ENCODE results near the gene BEST4.
"Not testable (repeated sequence)": the region's sequence is repeated elsewhere in the genome, so short reads cannot be mapped to it uniquely, and the experiment has no call there.

The BEST4 gene

DNA sequence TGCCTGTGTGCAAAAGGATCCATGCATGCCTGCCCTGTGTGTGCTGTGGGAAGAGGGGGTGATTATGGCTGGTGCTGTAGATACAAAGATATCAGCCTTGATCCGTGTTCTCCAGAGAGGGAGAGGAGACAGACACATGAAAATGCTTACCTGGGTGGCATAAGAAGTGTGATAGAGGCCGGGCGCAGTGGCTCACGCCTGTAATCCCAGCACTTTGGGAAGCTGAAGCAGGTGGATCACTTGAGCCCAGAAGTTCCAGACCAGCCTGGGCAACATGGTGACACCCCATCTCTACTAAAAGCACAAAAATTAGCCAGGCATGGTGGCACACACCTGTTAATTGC, 22.8 kb upstream of the BEST4 start:
- H3K9me3 ChIP-seq; H3K4me3 ChIP-seq; DNase-seq (ENCODE audit: low spot score in 2 of 2); H3K27me3 ChIP-seq (ENCODE audit: low read depth): not testable (repeated sequence)
- peaks cover 12% of the 10 kb centered on the region for H3K36me3 ChIP-seq (replicated peaks)
- peaks cover 26% of the 10 kb centered on the region for H3K4me1 ChIP-seq
- in situ Hi-C loops (cut with MboI; ENCODE audit: low sequenced_read_pairs): loop anchor here (10.0 kb wide), 1 partner anchor 76 kb away; the partner anchor contains the start of genes KIF2C and RNU5D-1

DNA sequence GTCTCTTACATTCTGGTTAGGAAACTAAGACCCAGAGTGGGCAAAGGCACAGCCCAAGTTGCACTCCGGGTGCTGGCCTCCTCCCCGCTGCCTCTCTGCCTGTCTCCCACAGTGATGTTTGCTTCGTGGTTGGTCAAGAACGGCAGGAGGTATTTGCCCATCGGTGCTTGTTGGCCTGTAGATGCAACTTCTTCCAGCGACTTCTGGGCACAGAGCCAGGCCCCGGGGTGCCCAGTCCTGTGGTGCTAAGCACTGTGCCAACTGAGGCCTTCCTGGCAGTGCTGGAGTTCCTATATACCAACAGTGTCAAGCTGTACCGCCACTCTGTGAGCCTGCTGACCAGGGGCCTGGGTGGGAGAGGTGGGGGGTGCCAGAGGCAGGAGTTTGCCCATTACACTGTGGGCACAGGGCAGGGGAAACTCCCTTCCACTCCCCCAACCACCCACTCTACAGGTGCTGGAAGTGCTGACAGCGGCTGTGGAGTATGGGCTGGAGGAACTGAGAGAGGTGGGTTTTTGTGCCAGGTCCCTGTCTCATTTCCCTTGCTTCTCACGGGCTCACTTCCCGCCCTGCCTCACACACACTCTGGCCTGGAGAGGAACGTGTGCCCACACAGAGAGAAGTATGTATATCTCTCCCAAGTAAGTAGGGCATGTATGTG, 22.3 kb upstream of the BEST4 start:
- Histone ChIP-seq H3K36me3 (replicated peaks) (peaks cover 17% of the 10 kb centered on the region), H3K4me1 (peaks cover 26% of the 10 kb centered on the region), H3K27me3 (ENCODE audit: low read depth) (no peaks in the 10 kb centered on the region), H3K4me3 (no peak overlapping the region), H3K9me3 (no peaks in the 10 kb centered on the region; the same call in 1 of the 2 replicates)
- in situ Hi-C loops (cut with MboI; ENCODE audit: low sequenced_read_pairs): loop anchor here (10.0 kb wide), 1 partner anchor 75 kb away; the partner anchor contains the start of genes KIF2C and RNU5D-1
- no peak for DNase-seq (ENCODE audit: low spot score in 2 of 2)

DNA sequence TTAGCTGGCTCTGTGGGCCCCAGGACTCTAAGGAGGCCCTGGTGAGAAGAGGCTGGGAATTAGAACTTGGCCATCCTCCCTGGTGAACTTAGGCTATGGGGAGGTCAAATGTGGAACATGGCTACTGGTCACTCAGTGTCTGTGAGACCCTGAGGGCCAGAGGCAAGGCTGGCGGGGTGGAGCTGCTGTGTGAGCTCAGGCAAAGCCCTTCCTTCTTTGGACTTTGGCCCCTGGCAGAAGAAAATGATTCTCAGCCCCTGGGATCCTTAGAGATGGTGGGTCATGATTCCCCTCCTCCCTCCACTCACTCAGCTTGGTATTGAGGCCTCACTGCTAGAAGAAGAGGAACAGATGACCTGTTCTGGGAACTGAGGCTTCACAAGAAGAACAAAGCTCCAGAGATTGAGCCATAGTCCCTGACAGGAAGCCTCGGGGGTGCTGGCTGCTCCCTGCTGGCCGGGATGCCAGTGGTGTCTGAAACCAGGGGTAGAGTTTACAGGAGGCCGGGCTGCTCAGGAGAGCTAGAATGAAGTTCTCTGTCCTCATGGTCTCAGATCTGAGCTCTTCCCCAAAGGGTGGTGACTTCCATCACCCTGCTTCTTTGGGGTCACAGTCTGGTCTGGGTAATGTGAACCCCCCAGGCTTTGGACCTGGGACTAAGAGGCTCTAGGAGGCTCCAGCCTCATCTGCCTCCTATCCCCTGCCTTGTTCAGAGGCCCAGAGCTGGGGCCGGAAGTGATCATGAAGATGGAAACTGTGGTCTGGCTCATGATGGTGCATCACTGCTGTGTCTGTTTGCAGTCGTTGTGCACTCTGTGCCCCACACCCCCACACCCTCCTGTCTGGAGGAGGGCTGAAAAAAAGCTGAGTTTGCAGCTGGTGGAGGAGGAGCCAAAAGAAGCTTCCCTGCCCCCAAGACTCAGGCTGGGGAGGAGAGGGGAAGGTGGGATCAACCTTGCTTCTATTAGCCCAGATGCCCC, 21.3 kb upstream of the BEST4 start:
- peaks cover 24% of the 10 kb centered on the region for H3K36me3 ChIP-seq (replicated peaks)
- H3K4me1 ChIP-seq: peaks cover 26% of the 10 kb centered on the region
- no peak overlapping the region for H3K4me3 ChIP-seq
- no peaks in the 10 kb centered on the region; the same call in 1 of the 2 replicates for H3K9me3 ChIP-seq
- in situ Hi-C loops (cut with MboI; ENCODE audit: low sequenced_read_pairs): no loop called here
- DNase-seq (ENCODE audit: low spot score in 2 of 2): no peak
- no peaks in the 10 kb centered on the region for H3K27me3 ChIP-seq (ENCODE audit: low read depth)

DNA sequence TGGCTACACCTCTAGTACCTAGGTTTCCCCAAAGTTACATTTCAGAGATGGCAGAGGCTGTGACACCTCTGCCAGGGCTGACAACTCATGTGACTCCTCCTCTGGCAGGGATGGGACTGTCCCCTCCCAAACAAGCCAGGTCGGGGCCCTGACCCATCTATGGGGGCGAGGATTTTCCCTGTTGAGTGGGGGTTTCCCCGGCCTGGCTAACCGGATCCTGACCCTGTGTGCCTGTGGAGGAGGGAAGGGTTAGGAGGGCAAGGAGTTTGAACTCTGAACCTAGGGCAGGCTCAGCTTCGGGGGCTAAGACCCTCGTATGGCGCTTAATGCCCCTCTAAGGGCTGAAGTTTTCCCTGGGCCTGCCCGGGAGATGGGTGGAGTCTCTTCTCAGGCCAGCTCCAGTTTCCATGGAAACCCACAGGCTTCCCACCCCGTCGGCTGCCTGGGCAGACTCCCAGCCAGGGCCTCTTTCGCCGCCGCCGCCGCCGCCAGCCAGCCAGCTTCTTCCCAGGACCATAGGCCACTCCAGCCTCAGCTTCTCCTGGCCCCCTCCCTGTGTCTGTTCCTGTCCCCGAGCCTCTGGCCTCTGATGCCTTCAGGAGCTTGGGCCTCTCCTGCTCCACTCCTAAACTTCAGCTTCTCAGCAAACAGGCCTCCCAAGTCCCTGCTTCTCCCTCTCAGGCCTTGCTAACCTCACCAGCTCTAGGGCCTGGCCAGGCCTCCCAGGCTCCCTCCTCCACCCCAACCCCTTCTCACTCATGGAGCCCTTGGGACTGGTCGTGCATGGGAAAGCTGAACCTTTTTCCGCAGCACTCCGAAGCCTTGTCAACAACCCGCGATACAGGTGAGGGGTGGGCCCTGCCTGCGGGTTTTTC, 20.3 kb upstream of the BEST4 start, which contains the start of gene BTBD19:
Gene BTBD19 (plus strand): TSS at position 461 of the 875 bp plus-strand sequence. CDS start 298 bp downstream, at position 759.
- Histone ChIP-seq H3K9me3 (no peaks in the 10 kb centered on the region; the same call in 1 of the 2 replicates), H3K4me3 (no peak within 1 kb of the TSS), H3K27me3 (ENCODE audit: low read depth) (no peaks in the 10 kb centered on the region), H3K36me3 (replicated peaks) (peaks cover 31% of the 10 kb centered on the region), H3K4me1 (peaks cover 18% of the 10 kb centered on the region)
- DNase-seq (ENCODE audit: low spot score in 2 of 2): peak; percentile 66 to 82
- in situ Hi-C loops (cut with MboI; ENCODE audit: low sequenced_read_pairs): no loop called here

DNA sequence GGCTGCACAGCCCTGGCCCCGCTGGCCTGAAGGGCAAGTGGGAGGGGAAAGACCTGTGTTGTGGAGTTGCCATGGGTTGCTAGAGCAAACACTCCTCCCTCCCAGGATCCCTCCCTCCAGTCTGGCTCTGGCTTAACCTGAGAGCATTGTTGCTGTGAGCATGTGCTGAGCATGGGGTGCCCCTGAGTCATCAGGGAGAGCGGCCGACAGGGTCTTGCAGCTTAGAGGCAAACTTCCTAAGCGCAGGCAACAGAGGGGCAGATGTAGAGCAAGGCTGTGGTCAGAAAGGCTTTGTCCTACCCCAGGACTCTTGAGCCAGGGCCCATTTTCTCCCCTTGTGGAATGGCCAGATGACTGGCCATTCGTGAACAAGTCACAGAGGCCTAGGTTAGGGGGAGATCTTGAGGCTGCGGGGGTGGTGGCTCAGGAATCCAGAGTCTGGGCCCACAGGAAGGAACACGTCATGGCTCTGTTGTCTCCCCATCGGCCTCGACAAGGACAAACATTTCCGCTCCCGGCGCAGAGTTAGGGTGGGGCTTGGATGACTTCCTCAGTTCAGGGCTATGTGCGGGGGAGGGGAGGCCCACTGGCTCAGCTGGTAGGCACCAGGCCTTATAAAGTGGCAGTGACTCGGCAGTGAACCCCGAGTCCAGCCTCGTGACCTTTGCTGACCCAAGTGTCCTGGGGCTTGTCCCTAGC, 19.5 kb upstream of the BEST4 start:
- in situ Hi-C loops (cut with MboI; ENCODE audit: low sequenced_read_pairs): no loop called here
- H3K4me3 ChIP-seq: no peak overlapping the region

DNA sequence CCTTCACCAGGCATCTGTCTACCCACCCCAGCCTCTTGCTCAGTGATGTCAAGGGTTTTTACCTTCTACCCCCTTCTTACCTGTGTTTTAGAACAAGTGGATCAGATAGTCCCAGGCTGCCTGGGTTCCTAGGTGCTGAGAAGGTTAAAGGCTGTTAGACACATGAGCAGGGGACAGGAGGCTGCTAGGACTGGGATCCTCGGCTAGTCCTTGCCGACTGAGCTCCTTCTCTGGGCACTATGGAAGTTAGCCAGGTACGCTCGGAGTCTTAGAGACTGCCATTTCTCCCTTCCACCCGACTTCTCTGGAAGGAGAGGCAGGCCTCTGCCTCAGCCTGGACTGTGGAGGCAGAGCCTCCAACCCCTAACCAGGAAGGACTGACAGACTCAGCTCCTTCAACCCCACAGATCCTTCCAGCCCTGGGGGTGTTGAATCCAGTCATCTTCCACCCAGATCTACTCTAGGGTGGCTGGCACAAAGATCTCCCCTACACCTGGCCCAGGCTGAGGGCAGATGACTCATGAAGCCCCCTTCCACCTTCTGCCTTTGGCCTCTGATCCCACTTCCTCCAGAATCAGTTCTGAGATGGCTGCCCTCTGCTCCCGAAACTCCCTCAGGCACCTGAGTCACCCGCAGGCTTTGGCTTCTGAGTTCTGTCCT, 18.9 kb upstream of the BEST4 start, which contains the start of gene DYNLT4:
Gene DYNLT4 (minus strand): TSS at position 648 of the 660 bp plus-strand sequence. CDS start 683 bp downstream, outside the sequence.
- H3K36me3 ChIP-seq (replicated peaks): peaks cover 45% of the 10 kb centered on the region
- DNase-seq (ENCODE audit: low spot score in 2 of 2): no peak
- in situ Hi-C loops (cut with MboI; ENCODE audit: low sequenced_read_pairs): no loop called here
- peaks cover 18% of the 10 kb centered on the region for H3K4me1 ChIP-seq
- H3K4me3 ChIP-seq: no peak within 1 kb of the TSS
- H3K9me3 ChIP-seq: no peaks in the 10 kb centered on the region; the same call in 1 of the 2 replicates
- H3K27me3 ChIP-seq (ENCODE audit: low read depth): no peaks in the 10 kb centered on the region

More for the DNA sequence above, 19.5 kb upstream of the BEST4 start:
- peak; percentile 49 to 82 for DNase-seq (ENCODE audit: low spot score in 2 of 2)
- peaks cover 18% of the 10 kb centered on the region for H3K4me1 ChIP-seq
- H3K9me3 ChIP-seq: no peaks in the 10 kb centered on the region; the same call in 1 of the 2 replicates
- peaks cover 39% of the 10 kb centered on the region for H3K36me3 ChIP-seq (replicated peaks)
- H3K27me3 ChIP-seq (ENCODE audit: low read depth): no peaks in the 10 kb centered on the region

DNA sequence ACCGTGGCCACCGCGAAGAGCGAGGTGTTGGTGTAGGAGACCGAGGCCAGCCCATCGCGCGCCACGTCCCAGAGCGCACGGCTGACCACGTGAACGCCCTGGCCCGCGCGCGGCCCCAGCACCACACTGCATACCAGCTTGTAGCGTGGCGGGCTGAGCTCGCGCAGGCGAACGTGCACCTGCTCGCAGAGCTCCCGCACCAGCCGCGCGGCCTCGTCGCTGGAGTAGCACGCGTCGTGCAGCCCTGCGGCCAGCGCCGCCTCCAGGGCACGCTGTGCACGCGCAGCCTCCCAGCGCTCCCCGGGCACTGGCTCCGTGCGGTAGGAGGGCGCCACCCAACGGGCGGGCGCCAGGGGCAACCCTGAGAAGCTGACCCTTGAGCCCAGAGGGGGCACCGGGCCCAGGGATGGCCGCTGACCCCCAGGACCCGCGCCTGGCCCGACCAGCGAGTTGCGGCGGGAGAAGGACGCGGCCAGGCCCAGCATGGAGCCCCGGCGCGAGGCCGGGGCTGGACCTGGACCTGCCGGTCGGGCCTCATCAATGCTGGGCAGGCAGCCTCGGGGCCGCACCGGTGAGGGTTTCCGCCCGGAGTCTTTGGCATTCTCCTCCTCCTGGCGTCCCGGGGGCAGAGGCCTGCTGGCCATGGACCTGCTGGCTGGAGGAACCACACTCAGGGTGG, 18.2 kb upstream of the BEST4 start:
- no peak for DNase-seq (ENCODE audit: low spot score in 2 of 2)
- H3K4me3 ChIP-seq: no peak overlapping the region
- in situ Hi-C loops (cut with MboI; ENCODE audit: low sequenced_read_pairs): no loop called here
- H3K9me3 ChIP-seq: no peaks in the 10 kb centered on the region; the same call in 1 of the 2 replicates
- no peaks in the 10 kb centered on the region for H3K27me3 ChIP-seq (ENCODE audit: low read depth)
- peaks cover 45% of the 10 kb centered on the region for H3K36me3 ChIP-seq (replicated peaks)
- H3K4me1 ChIP-seq: peaks cover 18% of the 10 kb centered on the region

DNA sequence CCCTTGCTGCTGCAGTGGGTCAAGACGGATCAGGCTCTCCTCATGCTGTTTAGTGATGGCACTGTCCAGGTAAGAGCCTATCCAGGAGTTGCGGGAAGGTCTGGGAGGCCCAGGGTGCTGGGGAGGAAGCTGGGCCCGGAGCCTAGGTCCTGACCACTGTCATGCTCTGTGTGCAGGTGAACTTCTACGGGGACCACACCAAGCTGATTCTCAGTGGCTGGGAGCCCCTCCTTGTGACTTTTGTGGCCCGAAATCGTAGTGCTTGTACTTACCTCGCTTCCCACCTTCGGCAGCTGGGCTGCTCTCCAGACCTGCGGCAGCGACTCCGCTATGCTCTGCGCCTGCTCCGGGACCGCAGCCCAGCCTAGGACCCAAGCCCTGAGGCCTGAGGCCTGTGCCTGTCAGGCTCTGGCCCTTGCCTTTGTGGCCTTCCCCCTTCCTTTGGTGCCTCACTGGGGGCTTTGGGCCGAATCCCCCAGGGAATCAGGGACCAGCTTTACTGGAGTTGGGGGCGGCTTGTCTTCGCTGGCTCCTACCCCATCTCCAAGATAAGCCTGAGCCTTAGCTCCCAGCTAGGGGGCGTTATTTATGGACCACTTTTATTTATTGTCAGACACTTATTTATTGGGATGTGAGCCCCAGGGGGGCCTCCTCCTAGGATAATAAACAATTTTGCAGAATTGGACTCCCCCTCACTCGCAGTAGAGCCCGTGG, 17.5 kb upstream of the BEST4 start:
- Histone ChIP-seq H3K4me1 (peaks cover 18% of the 10 kb centered on the region), H3K27me3 (ENCODE audit: low read depth) (no peaks in the 10 kb centered on the region), H3K9me3 (no peaks in the 10 kb centered on the region; the same call in 1 of the 2 replicates), H3K36me3 (replicated peaks) (peaks cover 45% of the 10 kb centered on the region), H3K4me3 (no peak overlapping the region)
- no peak for DNase-seq (ENCODE audit: low spot score in 2 of 2)
- in situ Hi-C loops (cut with MboI; ENCODE audit: low sequenced_read_pairs): no loop called here

DNA sequence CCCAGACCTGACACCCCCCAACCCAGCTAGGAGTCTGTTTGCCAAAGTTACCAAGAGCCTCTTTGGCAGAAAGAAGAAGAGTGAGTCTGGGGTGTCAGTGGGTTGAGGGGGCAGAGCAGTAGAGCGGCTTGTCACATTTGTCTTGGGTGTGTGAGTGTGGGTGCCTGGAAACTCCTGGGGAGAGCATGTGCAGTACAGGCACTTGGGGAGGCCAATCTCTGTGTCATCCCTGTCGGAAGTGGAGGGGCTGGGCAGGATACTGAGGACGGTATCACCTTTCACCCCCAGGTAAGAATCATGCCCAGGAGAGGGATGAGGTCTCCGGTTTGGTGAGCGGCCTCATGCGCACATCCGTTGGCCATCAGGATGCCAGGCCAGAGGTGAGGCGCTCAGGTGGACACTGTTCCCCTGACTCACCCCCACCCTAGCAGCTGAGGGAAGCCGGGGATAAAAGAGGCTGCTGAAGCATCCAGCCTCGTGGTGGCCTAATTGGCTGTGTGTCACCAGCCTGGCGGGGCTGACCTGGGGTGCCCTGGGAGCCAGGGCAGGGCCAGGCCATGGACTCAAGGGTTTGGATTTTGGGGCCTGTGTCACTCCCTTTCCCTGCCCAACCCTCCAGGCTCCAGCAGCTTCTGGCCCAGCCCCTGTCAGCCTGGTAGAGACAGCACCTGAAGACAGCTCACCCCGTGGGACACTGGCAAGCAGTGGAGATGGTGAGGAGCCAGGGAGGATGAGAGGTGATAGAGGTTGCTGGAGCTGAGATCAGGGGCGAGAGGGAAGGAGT, 15.5 kb upstream of the BEST4 start:
- H3K9me3 ChIP-seq: no peaks in the 10 kb centered on the region; the same call in 1 of the 2 replicates
- DNase-seq (ENCODE audit: low spot score in 2 of 2): no peak
- peaks cover 16% of the 10 kb centered on the region for H3K4me1 ChIP-seq
- H3K36me3 ChIP-seq (replicated peaks): peaks cover 45% of the 10 kb centered on the region
- H3K4me3 ChIP-seq: no peak overlapping the region
- H3K27me3 ChIP-seq (ENCODE audit: low read depth): no peaks in the 10 kb centered on the region
- in situ Hi-C loops (cut with MboI; ENCODE audit: low sequenced_read_pairs): no loop called here

DNA sequence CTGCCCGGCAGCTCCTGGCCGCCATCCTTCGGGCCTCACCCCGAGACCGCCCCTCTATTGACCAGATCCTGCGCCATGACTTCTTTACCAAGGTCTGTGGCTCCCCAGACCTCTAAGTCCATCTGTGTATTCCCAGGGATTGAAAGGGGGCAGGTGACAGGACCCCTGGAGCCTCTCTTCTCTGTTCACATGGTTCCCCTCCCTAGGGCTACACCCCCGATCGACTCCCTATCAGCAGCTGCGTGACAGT, 15.0 kb upstream of the BEST4 start:
- DNase-seq (ENCODE audit: low spot score in 2 of 2): no peak
- Histone ChIP-seq H3K27me3 (ENCODE audit: low read depth) (no peaks in the 10 kb centered on the region), H3K4me1 (peaks cover 11% of the 10 kb centered on the region), H3K9me3 (no peaks in the 10 kb centered on the region), H3K36me3 (replicated peaks) (peaks cover 45% of the 10 kb centered on the region), H3K4me3 (no peak overlapping the region)
- in situ Hi-C loops (cut with MboI; ENCODE audit: low sequenced_read_pairs): no loop called here
